ENCODE data around the gene F2.

DNA sequence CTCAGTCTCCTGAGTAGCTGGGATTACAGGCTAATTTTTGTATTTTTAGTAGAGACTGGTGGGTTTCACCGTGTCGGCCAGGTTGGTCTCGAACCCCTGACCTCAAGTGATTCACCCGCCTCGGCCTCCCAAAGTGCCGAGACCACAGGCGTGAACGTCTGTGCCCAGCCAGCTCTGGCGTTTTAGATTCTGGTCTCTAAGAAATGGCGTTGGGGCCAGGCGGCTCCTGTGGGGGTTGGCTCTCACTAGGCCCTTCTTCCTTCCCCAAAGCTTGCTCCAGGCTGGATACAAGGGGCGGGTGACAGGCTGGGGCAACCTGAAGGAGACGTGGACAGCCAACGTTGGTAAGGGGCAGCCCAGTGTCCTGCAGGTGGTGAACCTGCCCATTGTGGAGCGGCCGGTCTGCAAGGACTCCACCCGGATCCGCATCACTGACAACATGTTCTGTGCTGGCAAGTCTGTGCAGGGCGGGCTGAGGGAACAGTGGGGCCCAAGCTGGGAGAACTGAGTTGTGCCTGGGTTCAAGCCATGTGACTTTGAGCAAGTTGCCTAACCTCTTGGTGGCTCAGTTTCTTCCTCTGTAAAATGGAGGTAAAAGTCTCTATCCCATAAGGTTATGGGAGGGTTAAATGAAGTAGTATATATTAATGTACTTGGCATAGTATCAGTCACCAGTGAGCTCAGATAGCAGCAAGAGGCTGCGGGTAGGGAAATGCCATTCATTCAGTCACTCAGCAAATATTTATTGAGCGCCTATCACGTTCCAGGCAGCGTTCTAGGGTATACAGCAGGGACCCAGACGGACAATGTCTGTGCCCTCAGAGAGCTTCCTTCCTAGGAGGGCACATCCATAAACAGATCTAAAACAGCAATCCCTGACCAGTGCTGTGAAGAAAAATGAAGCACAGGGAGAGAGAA lies 10.4 kb downstream of the F2 start:
- no peak for TF ChIP-seq EP300 (IDR thresholded peaks at IDR 0.05)
- TF ChIP-seq, protein P1, sequence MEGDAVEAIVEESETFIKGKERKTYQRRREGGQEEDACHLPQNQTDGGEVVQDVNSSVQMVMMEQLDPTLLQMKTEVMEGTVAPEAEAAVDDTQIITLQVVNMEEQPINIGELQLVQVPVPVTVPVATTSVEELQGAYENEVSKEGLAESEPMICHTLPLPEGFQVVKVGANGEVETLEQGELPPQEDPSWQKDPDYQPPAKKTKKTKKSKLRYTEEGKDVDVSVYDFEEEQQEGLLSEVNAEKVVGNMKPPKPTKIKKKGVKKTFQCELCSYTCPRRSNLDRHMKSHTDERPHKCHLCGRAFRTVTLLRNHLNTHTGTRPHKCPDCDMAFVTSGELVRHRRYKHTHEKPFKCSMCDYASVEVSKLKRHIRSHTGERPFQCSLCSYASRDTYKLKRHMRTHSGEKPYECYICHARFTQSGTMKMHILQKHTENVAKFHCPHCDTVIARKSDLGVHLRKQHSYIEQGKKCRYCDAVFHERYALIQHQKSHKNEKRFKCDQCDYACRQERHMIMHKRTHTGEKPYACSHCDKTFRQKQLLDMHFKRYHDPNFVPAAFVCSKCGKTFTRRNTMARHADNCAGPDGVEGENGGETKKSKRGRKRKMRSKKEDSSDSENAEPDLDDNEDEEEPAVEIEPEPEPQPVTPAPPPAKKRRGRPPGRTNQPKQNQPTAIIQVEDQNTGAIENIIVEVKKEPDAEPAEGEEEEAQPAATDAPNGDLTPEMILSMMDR (IDR thresholded peaks at IDR 0.05): no peak
- no peak for TF ChIP-seq POLR2A (IDR thresholded peaks at IDR 0.05; ENCODE audit: low read depth)
